Anterior cingulate cortex (tissue), 58 donors: Measurements from ENCODE around the gene LDLRAD4.
"Not testable (repeated sequence)": the region's sequence is repeated elsewhere in the genome, so short reads cannot be mapped to it uniquely, and the experiment has no call there.

ENCODE experiments used
- DNase-seq, 58 donors: peaks; one replicate each; lab custom pipeline; 2025; lab: John Stamatoyannopoulos, UW

Gene LDLRAD4

GRCh38 chr18:13653746-13654433 is 435.3 kb downstream of the LDLRAD4 start:
- DNase-seq, result peak in 23 of 58 donors; percentile 5 to 74 (median 43)

GRCh38 chr18:13657974-13658373 is 439.4 kb downstream of the LDLRAD4 start:
- no peak for DNase-seq

- DNase-seq, result no peak
Observed at GRCh38 chr18:13658436-13659204, 440.1 kb downstream of the LDLRAD4 start.

GRCh38 chr18:13660510-13660909 is 441.9 kb downstream of the LDLRAD4 start:
- peak in 1 of 58 donors; percentile 19 for DNase-seq

- DNase-seq, result no peak
Observed at GRCh38 chr18:13661051-13661778, 442.7 kb downstream of the LDLRAD4 start.

GRCh38 chr18:13661779-13662256 is 443.3 kb downstream of the LDLRAD4 start:
- DNase-seq, result no peak

GRCh38 chr18:13672657-13673056 is 454.1 kb downstream of the LDLRAD4 start:
- no peak for DNase-seq

- DNase-seq, result no peak
Observed at GRCh38 chr18:13676471-13676870, 457.9 kb downstream of the LDLRAD4 start.

GRCh38 chr18:13677350-13677749 is 458.8 kb downstream of the LDLRAD4 start:
- not testable (repeated sequence) for DNase-seq

GRCh38 chr18:13680612-13681011 is 462.1 kb downstream of the LDLRAD4 start:
- DNase-seq, result peak in 7 of 58 donors; percentile 9 to 19 (median 14)

GRCh38 chr18:13681701-13682100 is 463.1 kb downstream of the LDLRAD4 start:
- peak in 2 of 58 donors; percentile 12 to 21 for DNase-seq

- no peak for DNase-seq
Observed at GRCh38 chr18:13684546-13684945, 466.0 kb downstream of the LDLRAD4 start.

- DNase-seq, result peak in 1 of 58 donors; percentile 30
Observed at GRCh38 chr18:13688191-13689136, 469.9 kb downstream of the LDLRAD4 start.

- not testable (repeated sequence) for DNase-seq
Observed at GRCh38 chr18:13690060-13690459, 471.5 kb downstream of the LDLRAD4 start.

- not testable (repeated sequence) for DNase-seq
Observed at GRCh38 chr18:13695337-13695736, 476.8 kb downstream of the LDLRAD4 start.

- no peak for DNase-seq
Observed at GRCh38 chr18:13696961-13697360, 478.4 kb downstream of the LDLRAD4 start.

- DNase-seq, result no peak
Observed at GRCh38 chr18:13700153-13700552, 481.6 kb downstream of the LDLRAD4 start.
